HG03097 (cell line): Measurements from ENCODE around the gene NMRK2.
"Not testable (repeated sequence)": the region's sequence is repeated elsewhere in the genome, so short reads cannot be mapped to it uniquely, and the experiment has no call there.

Experiments
- ATAC-seq: cut with Tn5 transposase; IDR thresholded peaks from one replicate; pipeline ENCODE4 v1.9.1; 2021; ENCODE audit not compliant: unreplicated experiment, low FRiP score

Gene NMRK2

GRCh38 chr19:3963458-3964255 lies 30.8 kb downstream of the NMRK2 start:
- ATAC-seq, result no peak

- no peak for ATAC-seq
These were observed 31.7 kb downstream of the NMRK2 start for GRCh38 chr19:3964256-3965194.

DNA sequence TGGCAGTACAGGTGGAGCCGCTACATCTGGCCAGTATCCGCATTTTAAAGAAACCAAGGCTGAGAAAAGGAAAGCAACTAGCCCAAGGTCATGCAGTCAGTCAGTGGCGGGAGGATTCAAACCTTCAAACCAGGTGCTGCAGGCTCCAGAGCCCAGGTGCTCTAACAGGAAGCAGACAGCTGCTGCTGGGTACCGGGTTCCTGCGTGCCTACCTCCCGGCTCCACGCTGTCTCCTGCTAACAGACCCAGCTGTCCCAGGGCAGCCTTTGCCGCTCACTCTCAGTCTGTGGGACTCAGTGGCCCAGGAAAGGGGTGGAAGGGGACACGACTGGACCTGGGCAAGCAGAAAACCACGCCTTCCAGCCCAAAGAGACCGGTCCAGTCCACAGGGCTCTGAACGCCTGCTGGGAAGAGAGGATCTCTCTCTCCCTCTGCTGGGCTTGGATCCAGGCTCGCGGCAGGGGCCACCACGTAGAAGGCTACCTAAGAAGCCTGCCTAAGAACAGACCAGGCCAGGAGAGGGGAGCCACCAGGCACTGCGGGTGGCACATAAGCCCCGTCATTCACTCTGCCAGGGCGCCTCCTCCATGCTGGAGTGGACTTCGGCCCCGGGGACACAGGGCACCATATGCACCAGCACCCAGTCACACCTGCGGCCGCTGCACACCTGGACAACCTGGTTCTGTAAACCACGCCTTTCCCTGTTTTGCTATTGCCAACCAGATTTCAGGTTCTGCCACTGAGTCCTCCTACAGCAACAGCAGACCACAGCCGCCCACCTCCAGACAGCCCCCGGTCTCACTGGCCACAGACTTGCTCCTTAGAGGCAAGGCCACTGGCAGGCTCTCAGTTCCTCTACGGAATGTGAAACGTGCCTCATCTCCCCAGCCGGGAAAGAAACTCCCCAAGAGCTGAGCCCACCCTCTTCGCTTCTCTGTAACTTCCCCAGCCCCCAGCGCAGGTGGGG lies 33.5 kb downstream of the NMRK2 start:
- ATAC-seq, result no peak

- ATAC-seq, result not testable (repeated sequence)
These were observed 35.1 kb downstream of the NMRK2 start for GRCh38 chr19:3967983-3968382.

GRCh38 chr19:3968556-3969434 lies 35.9 kb downstream of the NMRK2 start:
- ATAC-seq, result no peak

- no peak for ATAC-seq
These were observed 36.8 kb downstream of the NMRK2 start for GRCh38 chr19:3969435-3970312.

DNA sequence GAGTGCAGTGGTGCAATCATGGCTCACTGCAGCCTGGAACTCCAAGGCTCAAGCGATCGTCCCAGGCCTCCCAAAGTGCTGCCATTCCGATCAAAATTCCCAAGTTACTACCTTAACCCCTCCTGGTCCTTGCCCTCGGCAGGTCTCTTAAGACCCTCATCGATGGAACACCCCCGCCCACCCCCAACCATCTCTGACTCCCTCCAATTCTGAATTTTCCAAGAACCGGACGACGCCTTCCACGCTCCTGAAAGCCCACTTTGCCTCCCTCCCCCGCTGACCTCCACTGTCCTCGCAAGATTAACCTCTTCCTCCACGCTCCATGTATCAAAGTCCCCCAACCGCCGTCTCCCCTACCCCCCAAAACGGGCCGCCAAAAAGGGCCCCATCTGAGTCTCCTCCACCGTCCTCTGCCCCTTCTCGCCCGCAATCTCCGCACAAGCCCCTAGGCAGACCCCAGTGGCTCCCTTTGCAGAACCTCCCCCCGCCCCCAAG lies 37.5 kb downstream of the NMRK2 start:
- ATAC-seq, result no peak

- peak; percentile 91 for ATAC-seq
These were observed 38.1 kb downstream of the NMRK2 start, which contains the start of gene DAPK3 for GRCh38 chr19:3970808-3971598. TSS of gene DAPK3 (minus strand) at chr19:3971099. CDS start at chr19:3969735, 1,364 bp downstream.

GRCh38 chr19:3975144-3975543 lies 42.3 kb downstream of the NMRK2 start:
- ATAC-seq, result no peak

DNA sequence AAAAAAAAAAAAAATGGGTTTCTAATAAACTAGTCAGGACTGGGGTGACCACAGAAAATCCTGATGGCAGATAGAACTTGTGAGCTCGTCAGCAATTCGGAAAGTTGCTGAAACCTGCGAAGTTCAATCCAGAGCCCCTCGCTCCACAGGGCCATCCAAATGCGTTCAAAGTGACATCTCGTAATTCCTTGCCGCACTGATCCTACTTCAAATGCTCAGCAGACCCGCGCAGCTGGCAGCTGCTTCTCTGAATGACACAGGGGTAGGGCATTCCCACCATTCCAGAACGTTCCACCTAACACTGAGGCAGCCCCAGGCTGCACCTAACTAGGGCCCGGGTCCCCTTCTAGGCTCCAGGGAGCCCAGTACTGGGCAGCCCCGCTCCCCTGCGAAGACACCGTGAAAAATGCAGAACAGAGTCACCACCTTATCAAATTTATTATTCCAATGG lies 42.8 kb downstream of the NMRK2 start:
- no peak for ATAC-seq

GRCh38 chr19:3976495-3977241 lies 43.8 kb downstream of the NMRK2 start:
- ATAC-seq, result no peak

DNA sequence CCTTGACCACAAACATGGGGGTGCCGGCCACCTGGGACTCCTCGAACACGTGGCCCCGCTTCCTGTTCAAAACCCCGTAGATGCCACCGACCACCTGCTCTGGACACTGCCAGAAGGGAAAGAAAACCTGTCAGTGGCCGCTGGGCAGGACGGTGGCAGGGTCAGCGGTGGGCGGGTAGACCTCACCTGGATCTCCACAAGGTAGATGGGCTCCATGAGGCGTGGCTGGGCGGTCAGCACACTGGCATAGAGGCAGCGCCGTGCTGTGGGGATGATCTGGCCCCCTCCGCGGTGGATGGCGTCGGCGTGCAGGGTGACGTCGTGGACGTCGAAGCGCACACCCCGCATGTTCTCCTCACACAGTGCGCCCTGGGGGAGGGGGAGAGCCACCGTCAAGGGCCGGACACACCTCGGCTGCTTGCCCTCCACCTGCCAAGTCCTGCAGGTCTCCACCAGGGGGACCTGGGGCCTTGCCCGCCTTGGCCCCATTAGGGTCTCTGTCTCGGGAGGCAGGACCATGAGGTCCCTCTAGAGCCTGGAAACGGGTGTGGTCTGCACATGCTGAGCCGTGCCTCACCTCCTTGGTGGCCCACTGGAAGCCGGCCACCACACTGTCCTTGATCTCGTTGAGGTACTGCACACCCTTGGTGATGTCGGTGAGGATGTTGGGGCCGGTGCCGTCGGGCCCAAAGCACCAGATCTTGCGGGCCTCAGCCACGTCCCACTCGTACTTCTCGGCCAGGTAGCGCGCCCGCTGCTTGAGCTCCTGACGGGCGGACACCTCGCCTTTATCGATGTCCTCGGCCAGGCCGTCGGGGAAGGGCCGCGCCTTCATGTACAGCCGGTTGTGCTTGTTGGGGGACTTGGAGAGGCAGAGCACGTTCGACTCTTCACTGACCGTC lies 44.6 kb downstream of the NMRK2 start:
- ATAC-seq, result no peak

DNA sequence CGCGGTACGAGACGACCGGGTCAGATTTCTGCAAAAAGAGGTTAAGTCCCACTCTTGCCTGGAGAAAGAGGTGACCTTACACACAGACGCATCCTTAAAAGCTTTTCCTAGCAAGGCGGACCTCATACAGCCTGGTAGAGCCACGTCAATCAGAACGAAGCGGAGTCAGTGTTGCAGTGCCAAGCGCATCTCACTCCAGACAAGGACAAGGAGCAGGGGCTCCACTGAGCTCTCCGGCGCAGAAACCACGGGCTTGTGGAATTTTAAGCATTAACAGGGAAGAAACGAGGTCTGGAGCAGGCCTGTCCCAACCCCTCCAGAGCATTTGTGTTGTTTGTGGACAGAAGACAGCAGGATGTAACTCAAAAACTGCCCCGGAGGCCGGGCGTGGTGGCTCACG lies 45.3 kb downstream of the NMRK2 start:
- ATAC-seq, result no peak

- ATAC-seq, result no peak
These were observed 46.4 kb downstream of the NMRK2 start for GRCh38 chr19:3979289-3979673.

DNA sequence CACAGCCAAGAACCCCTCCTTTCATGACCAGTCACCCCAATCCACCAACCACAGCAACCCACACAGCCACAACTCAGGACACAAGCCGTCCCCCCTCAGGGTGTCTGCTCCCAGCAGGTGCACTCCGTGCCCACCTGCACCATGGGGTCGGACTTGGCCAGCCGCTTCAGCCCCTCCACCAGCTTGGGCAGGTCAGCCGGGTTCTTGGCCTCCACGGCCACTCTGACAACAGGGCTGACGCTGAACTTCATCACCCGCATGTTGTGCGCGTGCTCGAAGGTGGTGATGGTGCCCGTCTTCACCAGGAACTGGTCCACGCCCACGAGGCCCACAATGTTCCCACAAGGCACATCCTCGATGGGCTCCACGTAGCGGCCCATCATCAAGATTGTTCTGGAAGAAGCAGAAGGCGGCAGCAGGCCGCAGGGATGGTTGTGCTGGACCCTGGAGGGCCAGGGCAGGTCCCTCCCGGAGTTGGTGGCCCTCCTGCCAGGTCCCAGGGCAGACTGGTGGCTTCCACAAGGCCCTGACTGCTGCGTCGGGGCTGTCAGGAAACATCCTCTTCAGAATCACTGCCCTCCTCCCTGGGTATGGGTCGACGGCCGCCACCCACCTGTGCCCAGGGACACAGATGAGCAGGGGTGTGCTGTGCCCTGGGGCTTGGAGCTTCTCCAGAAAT lies 46.9 kb downstream of the NMRK2 start:
- ATAC-seq, result no peak
